Bronchial epithelial cell (primary cell): ENCODE results near the gene ALDH9A1. TPM values are rescaled to one million over a fixed set of nuclear protein-coding genes. Genes with fewer than 3 reads are reported as not detected.
A peak's percentile ranks its signal among the peaks of the same experiment; 100 is the strongest.

ENCODE experiments used
- DNase-seq: peaks from one replicate; pipeline ENCODE4 v3.0.0-alpha.2; 2010; ENCODE audit warnings: low read depth
- FAIRE-seq: peaks from 2 replicates; lab custom pipeline; 2011; peaks lifted over from hg19 to GRCh38; lab: Jason Lieb, UNC
- H3K27me3 ChIP-seq: 2 replicates; pipeline ENCODE4 v1.5.1; 2011; ENCODE audit warnings: low read length; ENCODE audit not compliant: control insufficient read depth, insufficient read depth
- H3K36me3 ChIP-seq: 2 replicates; pipeline ENCODE4 v1.5.1; 2011; ENCODE audit warnings: low read length; ENCODE audit not compliant: control insufficient read depth, insufficient read depth
- H3K4me3 ChIP-seq: 2 replicates; pipeline ENCODE4 v1.5.1; 2011; ENCODE audit warnings: mild to moderate bottlenecking, low read depth, low read length, control low read depth
- total RNA-seq: library from RNA; depleted of rRNA; stranded (reverse); fragments of >200 nt; gene quantifications from 2 replicates; pipeline ENCODE4 v1.2.1, GENCODE V29; 2014
- TF ChIP-seq, protein P1 (sequence below): IDR thresholded peaks from 2 replicates; pipeline ENCODE4 v1.5.1; 2011; ENCODE audit warnings: mild to moderate bottlenecking, moderate library complexity, low read length, control low read depth, inconsistent platforms; ENCODE audit not compliant: insufficient read depth, severe bottlenecking

ALDH9A1 gene
- total RNA-seq, 1 donor from 2014 or later, result 44.0 TPM

DNA sequence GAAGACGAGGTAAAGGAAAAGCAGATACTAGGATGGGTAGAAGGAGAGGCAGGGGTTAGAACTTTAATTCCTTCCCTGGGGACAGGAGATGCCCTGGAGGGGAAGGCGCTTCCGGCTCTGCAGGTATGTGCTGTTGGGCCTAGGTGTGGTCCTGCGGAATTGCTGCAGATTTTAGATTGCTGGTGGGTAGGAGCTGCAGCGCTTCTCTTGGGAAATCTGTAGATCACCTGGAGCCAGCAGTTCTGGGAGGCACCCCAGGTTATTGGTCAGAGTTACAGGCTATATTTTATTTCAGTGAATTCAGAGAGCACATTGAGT lies 66.3 kb downstream of the ALDH9A1 start:
- TF ChIP-seq, protein P1, sequence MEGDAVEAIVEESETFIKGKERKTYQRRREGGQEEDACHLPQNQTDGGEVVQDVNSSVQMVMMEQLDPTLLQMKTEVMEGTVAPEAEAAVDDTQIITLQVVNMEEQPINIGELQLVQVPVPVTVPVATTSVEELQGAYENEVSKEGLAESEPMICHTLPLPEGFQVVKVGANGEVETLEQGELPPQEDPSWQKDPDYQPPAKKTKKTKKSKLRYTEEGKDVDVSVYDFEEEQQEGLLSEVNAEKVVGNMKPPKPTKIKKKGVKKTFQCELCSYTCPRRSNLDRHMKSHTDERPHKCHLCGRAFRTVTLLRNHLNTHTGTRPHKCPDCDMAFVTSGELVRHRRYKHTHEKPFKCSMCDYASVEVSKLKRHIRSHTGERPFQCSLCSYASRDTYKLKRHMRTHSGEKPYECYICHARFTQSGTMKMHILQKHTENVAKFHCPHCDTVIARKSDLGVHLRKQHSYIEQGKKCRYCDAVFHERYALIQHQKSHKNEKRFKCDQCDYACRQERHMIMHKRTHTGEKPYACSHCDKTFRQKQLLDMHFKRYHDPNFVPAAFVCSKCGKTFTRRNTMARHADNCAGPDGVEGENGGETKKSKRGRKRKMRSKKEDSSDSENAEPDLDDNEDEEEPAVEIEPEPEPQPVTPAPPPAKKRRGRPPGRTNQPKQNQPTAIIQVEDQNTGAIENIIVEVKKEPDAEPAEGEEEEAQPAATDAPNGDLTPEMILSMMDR, result no peak
- H3K4me3 ChIP-seq, result peak overlapping the region; percentile 54
- no peaks in the 10 kb centered on the region for H3K36me3 ChIP-seq
- no peak for FAIRE-seq
- no peaks in the 10 kb centered on the region for H3K27me3 ChIP-seq
- DNase-seq, result no peak

DNA sequence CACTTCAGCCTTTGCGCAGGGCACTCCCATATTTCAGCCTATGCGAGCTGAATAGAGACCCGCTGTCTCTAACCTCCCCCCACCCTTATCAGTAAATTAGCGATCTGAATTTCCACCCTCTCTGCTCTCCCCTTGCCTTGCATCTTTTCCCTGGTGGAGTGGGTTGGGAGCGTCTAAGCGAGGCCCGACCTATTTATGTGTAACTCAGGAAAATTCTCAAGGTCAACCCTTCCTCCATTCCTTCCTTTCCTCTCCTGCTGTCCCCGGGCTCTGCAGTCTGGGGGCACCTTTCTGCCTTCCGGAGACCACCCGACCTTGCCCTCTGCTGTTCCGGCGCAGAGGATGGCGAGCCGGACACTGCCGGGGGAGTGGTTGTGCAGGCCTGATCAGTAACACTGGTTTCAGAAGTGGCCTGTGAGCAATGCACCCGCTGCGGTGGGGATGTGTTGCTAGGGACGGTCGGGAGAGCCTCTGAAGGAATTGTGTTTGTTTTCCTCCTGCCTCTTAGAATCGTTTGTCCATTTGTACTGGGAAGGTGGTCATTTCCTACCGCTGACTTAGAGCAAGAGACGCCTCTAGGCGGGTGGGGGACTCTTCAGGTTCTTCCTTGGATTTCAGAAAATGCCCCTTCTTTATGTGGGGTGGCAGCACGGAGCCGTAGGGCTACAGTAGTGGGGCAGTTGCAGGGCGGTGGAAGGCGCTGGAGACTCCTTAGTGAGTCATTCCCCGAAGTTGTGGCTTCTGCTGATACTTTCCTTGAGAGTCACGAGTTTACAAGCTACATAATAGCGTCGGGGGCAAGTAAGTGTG lies 66.8 kb downstream of the ALDH9A1 start:
- TF ChIP-seq, protein P1, result no peak
- FAIRE-seq (no peak), DNase-seq (peak; percentile 83)
- no peaks in the 10 kb centered on the region for H3K27me3 ChIP-seq
- no peaks in the 10 kb centered on the region for H3K36me3 ChIP-seq
- peak overlapping the region; percentile 54 for H3K4me3 ChIP-seq

DNA sequence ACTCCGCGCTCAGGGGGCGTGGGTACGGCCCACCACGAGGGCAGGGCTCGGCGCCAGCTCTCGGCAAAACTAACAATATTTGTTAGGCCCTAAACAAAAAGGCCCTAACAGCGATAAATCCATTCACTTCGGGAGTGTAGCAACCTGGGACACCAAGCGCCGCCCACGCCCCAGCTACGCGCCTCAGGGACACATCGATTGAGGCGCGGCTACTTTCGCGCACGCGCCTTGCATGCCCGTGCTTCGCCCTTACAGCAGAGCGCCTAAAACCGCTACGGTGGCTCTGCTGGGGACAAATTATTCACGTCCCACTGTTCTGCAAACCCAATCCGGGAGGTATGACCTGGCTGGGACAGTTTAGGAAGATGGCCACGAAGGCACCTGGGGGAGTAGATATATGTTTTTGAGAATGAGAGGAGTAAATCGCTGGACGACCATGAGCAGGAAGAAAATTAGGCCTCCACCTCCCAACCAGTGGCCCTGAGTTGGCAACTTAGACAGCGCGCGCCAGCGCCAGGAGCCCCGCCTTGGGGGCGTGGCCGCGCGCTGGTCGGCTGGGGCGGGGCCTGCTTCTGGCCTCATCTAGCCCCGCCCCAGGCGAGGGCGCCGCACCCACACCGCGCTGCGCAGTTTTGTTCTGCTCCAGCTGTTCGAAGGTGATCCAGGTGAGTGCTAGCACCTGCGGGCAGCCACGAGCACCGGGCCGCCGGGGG lies 67.6 kb downstream of the ALDH9A1 start, which contains the start of gene MGST3:
TSS of gene MGST3 (plus strand) at position 606 of the 713 bp plus-strand sequence. CDS start 18,614 bp downstream, outside the sequence.
- peak; percentile 91 for DNase-seq
- H3K36me3 ChIP-seq, result no peaks in the 10 kb centered on the region
- TF ChIP-seq, protein P1, result no peak
- peak within 1 kb of the TSS; percentile 54 for H3K4me3 ChIP-seq
- FAIRE-seq, result no peak
- H3K27me3 ChIP-seq, result no peaks in the 10 kb centered on the region

DNA sequence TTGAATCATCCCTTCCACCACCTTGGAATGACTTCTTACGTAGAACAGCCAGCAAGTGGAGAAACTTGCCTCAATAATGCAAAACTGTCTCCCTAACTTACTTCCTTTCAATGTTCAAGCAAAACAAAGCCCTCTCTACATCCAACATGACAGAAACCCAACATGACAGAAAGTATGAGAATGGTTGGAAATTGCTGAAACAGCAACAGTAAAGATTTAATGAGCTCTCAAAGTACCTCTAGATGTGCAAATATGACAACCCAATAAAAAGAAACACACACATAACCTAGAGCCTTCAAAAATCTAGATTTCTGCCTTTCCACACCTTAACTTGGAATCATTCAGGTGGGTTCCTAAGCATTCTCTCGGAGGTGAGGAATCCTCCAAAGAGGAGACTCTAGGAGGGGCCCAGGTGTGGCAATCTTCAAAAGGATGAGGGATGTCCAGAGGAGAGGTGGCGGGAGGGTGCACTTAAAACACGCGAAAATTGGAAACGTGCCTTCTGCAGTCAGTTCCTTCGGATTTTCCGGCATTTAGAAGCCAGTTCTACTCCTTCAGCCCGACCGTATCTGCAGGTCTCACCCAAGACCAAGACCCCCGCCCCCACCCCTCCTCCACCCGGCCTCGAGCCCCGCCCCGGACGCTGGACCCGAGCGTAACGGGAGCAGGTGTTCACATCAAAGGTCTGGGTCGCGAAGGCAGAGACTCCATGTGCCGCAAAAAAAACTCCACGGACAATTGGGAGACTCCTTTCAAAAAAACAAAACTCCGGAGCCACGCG lies 68.3 kb downstream of the ALDH9A1 start:
- H3K36me3 ChIP-seq, result no peaks in the 10 kb centered on the region
- no peak for FAIRE-seq
- H3K4me3 ChIP-seq, result peak overlapping the region; percentile 54
- no peaks in the 10 kb centered on the region for H3K27me3 ChIP-seq
- no peak for DNase-seq
- TF ChIP-seq, protein P1, result no peak

DNA sequence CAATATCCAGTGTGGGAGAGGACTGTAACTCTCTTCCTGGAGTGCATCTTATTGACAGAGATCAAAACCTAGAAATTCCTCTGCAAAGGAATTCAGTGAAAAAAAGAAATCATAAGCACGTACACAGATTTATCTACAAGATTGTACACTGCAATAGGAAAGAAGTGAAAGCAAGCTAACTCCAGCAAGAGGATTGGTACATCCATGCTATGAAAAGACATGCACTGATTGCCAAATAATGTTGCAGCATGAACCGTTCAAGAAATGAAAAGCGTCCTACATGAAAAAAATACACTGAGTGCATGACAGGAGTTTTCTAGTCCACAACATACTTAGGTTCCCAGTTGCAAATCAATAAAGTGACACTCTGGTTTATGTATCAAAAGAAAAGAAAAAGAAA lies 69.2 kb downstream of the ALDH9A1 start:
- TF ChIP-seq, protein P1, result no peak
- H3K4me3 ChIP-seq, result no peak overlapping the region
- DNase-seq, result no peak
- no peaks in the 10 kb centered on the region for H3K36me3 ChIP-seq
- no peaks in the 10 kb centered on the region for H3K27me3 ChIP-seq
- FAIRE-seq, result no peak
